ENCODE results near the gene C1QL4.

Gene C1QL4

DNA sequence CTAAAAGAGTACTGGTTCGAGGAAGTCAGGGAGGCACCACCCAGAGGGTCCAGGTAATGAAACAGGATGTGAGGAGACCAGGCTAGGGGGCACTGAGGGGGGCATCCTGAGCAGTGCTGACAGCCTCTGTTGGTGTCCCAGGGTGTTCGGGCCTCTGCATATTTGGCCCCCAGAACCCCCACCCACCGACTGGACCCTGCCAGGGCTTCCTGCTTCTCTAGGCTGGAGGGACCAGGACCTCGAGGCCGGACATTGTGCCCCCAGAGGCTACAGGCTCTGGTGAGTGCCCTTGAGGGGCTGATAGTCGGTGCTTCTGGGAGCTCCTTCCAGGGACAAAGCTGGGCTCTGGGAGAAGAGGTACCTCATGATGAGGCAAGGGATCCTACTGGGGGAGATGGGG, 11.4 kb downstream of the C1QL4 start:
- no peak for TF ChIP-seq ISL1 (CRISPR knock-in tag; IDR thresholded peaks at IDR 0.05)
- no peak for TF ChIP-seq ZNF565 (CRISPR knock-in tag; conservative IDR thresholded peaks at IDR 0.05; ENCODE audit: low read depth)
- TF ChIP-seq CREB5 (CRISPR knock-in tag; IDR thresholded peaks at IDR 0.05; ENCODE audit: low read depth) = no peak
- no peak for TF ChIP-seq PPARA (CRISPR knock-in tag; IDR thresholded peaks at IDR 0.05; ENCODE audit: borderline replicate concordance)
- no peak for TF ChIP-seq ZNF8 (CRISPR knock-in tag; IDR thresholded peaks at IDR 0.05)
- no peak for ATAC-seq

GRCh38 chr12:49323524-49324097, 13.4 kb downstream of the C1QL4 start:
- no peak for TF ChIP-seq TOX (CRISPR knock-in tag; IDR thresholded peaks at IDR 0.05; ENCODE audit: borderline replicate concordance)
- no peak for TF ChIP-seq ARNTL (CRISPR knock-in tag; IDR thresholded peaks at IDR 0.05; ENCODE audit: borderline replicate concordance, low read depth)
- no peak for TF ChIP-seq ZC3H10 (CRISPR knock-in tag; IDR thresholded peaks at IDR 0.05)
- TF ChIP-seq CSRNP3 (CRISPR knock-in tag; IDR thresholded peaks at IDR 0.05) = no peak
- TF ChIP-seq TCF4 (CRISPR knock-in tag; IDR thresholded peaks at IDR 0.05; ENCODE audit: borderline replicate concordance) = no peak
- TF ChIP-seq, protein P1, sequence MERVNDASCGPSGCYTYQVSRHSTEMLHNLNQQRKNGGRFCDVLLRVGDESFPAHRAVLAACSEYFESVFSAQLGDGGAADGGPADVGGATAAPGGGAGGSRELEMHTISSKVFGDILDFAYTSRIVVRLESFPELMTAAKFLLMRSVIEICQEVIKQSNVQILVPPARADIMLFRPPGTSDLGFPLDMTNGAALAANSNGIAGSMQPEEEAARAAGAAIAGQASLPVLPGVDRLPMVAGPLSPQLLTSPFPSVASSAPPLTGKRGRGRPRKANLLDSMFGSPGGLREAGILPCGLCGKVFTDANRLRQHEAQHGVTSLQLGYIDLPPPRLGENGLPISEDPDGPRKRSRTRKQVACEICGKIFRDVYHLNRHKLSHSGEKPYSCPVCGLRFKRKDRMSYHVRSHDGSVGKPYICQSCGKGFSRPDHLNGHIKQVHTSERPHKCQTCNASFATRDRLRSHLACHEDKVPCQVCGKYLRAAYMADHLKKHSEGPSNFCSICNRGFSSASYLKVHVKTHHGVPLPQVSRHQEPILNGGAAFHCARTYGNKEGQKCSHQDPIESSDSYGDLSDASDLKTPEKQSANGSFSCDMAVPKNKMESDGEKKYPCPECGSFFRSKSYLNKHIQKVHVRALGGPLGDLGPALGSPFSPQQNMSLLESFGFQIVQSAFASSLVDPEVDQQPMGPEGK (CRISPR knock-in tag; IDR thresholded peaks at IDR 0.05; ENCODE audit: borderline replicate concordance) = no peak
- TF ChIP-seq PPARA (CRISPR knock-in tag; IDR thresholded peaks at IDR 0.05; ENCODE audit: borderline replicate concordance) = no peak
- no peak for TF ChIP-seq CREB5 (CRISPR knock-in tag; IDR thresholded peaks at IDR 0.05; ENCODE audit: low read depth)
- no peak for TF ChIP-seq ISL1 (CRISPR knock-in tag; IDR thresholded peaks at IDR 0.05)
- TF ChIP-seq ESRRG (CRISPR knock-in tag; IDR thresholded peaks at IDR 0.05) = no peak
- TF ChIP-seq BACH2 (CRISPR knock-in tag; IDR thresholded peaks at IDR 0.05; ENCODE audit: borderline replicate concordance) = no peak
- TF ChIP-seq OSR1 (CRISPR knock-in tag; IDR thresholded peaks at IDR 0.05) = no peak
- no peak for TF ChIP-seq ZNF565 (CRISPR knock-in tag; conservative IDR thresholded peaks at IDR 0.05; ENCODE audit: low read depth)
- TF ChIP-seq CSDC2 (CRISPR knock-in tag; IDR thresholded peaks at IDR 0.05) = no peak
- no peak for TF ChIP-seq RARB (CRISPR knock-in tag; IDR thresholded peaks at IDR 0.05)
- TF ChIP-seq ZFP30 (CRISPR knock-in tag; IDR thresholded peaks at IDR 0.05) = no peak
- TF ChIP-seq TSHZ2 (CRISPR knock-in tag; IDR thresholded peaks at IDR 0.05) = no peak
- no peak for TF ChIP-seq ZFP3 (CRISPR knock-in tag; IDR thresholded peaks at IDR 0.05)
- TF ChIP-seq ZNF8 (CRISPR knock-in tag; IDR thresholded peaks at IDR 0.05) = no peak

GRCh38 chr12:49322708-49323523, 14.1 kb downstream of the C1QL4 start, which contains the start of gene TROAP:
Gene TROAP (plus strand): TSS chr12:49323255. CDS start chr12:49323609, 354 bp downstream.
- ATAC-seq = peak; percentile 100
- no peak for TF ChIP-seq BACH2 (CRISPR knock-in tag; IDR thresholded peaks at IDR 0.05; ENCODE audit: borderline replicate concordance)
- TF ChIP-seq OSR1 (CRISPR knock-in tag; IDR thresholded peaks at IDR 0.05) = no peak
- no peak for TF ChIP-seq ESRRG (CRISPR knock-in tag; IDR thresholded peaks at IDR 0.05)
- no peak for TF ChIP-seq ZNF8 (CRISPR knock-in tag; IDR thresholded peaks at IDR 0.05)
- no peak for TF ChIP-seq CSRNP3 (CRISPR knock-in tag; IDR thresholded peaks at IDR 0.05)
- TF ChIP-seq ZC3H10 (CRISPR knock-in tag; IDR thresholded peaks at IDR 0.05) = no peak
- TF ChIP-seq TOX (CRISPR knock-in tag; IDR thresholded peaks at IDR 0.05; ENCODE audit: borderline replicate concordance) = no peak
- no peak for TF ChIP-seq PPARA (CRISPR knock-in tag; IDR thresholded peaks at IDR 0.05; ENCODE audit: borderline replicate concordance)
- TF ChIP-seq TCF4 (CRISPR knock-in tag; IDR thresholded peaks at IDR 0.05; ENCODE audit: borderline replicate concordance) = no peak
- no peak for TF ChIP-seq RARB (CRISPR knock-in tag; IDR thresholded peaks at IDR 0.05)

More at GRCh38 chr12:49323524-49324097, 13.4 kb downstream of the C1QL4 start:
- ATAC-seq = no peak

Data from SK-N-SH treated with all-trans-retinoic acid at 6 μM for 48 hours (cell line).